Measurements from ENCODE around the gene C1orf159. TPM values are rescaled to one million over a fixed set of nuclear protein-coding genes. Genes with fewer than 3 reads are reported as not detected.
A peak's percentile ranks its signal among the peaks of the same experiment; 100 is the strongest.

C1orf159 gene
- total RNA-seq, 1 experiment from 2014 or later: 32.4 TPM

GRCh38 chr1:1160281-1160930 is 44.5 kb upstream of the C1orf159 start:
- peaks cover 48% of the 10 kb centered on the region for H3K36me3 Mint-ChIP-seq (ENCODE audit: insufficient read depth, unreplicated experiment)
- H3K4me1 Mint-ChIP-seq (ENCODE audit: low read depth, unreplicated experiment): peaks cover 2% of the 10 kb centered on the region
- H3K27ac Mint-ChIP-seq (ENCODE audit: unreplicated experiment): no peak overlapping the region
- H3K9me3 Mint-ChIP-seq (ENCODE audit: low read depth, unreplicated experiment): no peaks in the 10 kb centered on the region
- H3K27me3 Mint-ChIP-seq (ENCODE audit: unreplicated experiment): no peaks in the 10 kb centered on the region
- TF ChIP-seq CTCF (IDR thresholded peaks at IDR 0.05; ENCODE audit: unreplicated experiment): no peak
- no peak for DNase-seq
- no TSS peak for BruUV-seq (replicated peaks)
- intact Hi-C loops (cut with micrococcal nuclease; ENCODE audit: unreplicated experiment): loop anchor here (10.0 kb wide), 1 partner anchor 74 kb away; the partner anchor contains the start of genes B3GALT6 and SDF4
- CTCF ChIA-PET: no interaction called here
- no peak overlapping the region for H3K4me3 Mint-ChIP-seq (ENCODE audit: low read depth, unreplicated experiment)

DNA sequence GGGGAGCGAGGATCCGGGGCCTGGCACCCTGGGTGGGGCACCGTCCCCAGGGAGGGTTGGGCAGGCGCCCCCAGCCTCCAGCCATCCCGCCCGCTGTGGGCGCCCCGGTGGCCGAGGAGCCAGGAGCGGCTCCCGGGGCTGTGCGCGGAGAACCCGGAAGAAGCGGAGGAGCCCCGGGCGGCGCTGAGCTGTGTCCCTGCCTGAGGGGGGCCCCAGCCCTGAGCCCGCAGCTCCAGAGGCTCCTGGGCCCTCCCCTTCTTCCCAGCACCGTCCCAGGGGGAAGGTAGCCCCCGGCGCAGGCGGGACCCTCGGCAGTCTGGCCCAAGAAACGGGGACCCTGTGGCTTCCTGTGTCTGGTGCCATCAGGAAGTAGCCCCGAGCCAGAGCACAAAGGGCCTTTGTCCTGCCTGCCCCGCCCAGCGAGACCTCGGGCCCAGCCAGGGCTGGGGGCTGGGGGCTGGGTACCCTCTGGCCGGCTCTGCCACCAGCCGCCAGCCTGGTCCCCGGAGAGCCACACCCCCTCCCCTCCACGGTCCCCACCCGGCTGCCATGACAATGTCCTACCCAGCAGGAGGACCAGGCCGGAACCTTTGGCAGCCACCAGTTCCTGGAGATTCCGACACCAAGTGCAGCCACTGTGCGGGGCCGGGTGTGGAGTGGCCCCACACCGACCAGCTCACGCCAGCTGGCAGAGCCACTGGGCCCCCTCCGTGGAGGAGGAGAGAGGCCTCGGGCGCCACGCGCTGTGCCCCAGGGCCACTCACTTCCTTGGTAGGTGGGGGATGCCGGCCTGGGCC is 42.2 kb upstream of the C1orf159 start:
- H3K36me3 Mint-ChIP-seq (ENCODE audit: insufficient read depth, unreplicated experiment): peaks cover 40% of the 10 kb centered on the region
- no peaks in the 10 kb centered on the region for H3K4me1 Mint-ChIP-seq (ENCODE audit: low read depth, unreplicated experiment)
- peaks cover 8% of the 10 kb centered on the region for H3K9me3 Mint-ChIP-seq (ENCODE audit: low read depth, unreplicated experiment)
- H3K4me3 Mint-ChIP-seq (ENCODE audit: low read depth, unreplicated experiment): peak overlapping the region; percentile 64
- no peak for TF ChIP-seq CTCF (IDR thresholded peaks at IDR 0.05; ENCODE audit: unreplicated experiment)
- no peaks in the 10 kb centered on the region for H3K27me3 Mint-ChIP-seq (ENCODE audit: unreplicated experiment)
- DNase-seq: peak; percentile 92
- BruUV-seq (replicated peaks): TSS peak; percentile 92
- CTCF ChIA-PET: interaction anchor here (1.2 to 1.5 kb wide), 2 partner anchors 22 to 73 kb away, joined by 5 read pairs; no protein-coding TSS in a partner anchor
- H3K27ac Mint-ChIP-seq (ENCODE audit: unreplicated experiment): peak overlapping the region; percentile 1
- intact Hi-C loops (cut with micrococcal nuclease; ENCODE audit: unreplicated experiment): no loop called here

DNA sequence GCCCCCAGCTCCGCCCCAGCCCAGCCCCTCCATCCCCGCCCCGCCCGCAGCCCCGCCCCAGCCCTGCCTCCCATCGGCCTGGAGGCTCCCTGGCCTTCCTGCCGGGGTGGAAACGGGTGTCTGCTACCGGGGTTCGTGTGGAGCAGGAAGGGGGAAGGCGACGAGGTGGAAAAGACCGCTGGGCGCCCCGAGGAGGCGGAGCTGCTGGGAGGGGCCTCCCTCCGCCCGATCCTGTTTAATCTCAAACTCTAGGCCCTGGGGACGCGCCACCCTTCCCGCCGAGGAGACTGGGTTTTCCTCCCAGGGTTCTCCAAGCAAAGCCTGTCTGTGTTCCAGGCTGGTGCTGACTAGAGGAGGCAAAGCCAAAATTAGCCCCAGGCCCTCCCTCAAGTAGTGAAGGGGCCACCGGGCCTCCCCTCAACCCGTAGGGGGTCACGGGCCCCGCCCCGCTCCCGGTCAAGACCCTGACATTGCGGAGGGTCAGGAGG is 41.6 kb upstream of the C1orf159 start:
- no peak for TF ChIP-seq CTCF (IDR thresholded peaks at IDR 0.05; ENCODE audit: unreplicated experiment)
- Mint-ChIP-seq H3K4me1 (ENCODE audit: low read depth, unreplicated experiment) (no peaks in the 10 kb centered on the region), H3K27me3 (ENCODE audit: unreplicated experiment) (no peaks in the 10 kb centered on the region), H3K27ac (ENCODE audit: unreplicated experiment) (peak overlapping the region; percentile 1), H3K4me3 (ENCODE audit: low read depth, unreplicated experiment) (peak overlapping the region; percentile 64), H3K36me3 (ENCODE audit: insufficient read depth, unreplicated experiment) (peaks cover 40% of the 10 kb centered on the region), H3K9me3 (ENCODE audit: low read depth, unreplicated experiment) (peaks cover 14% of the 10 kb centered on the region)
- BruUV-seq (replicated peaks): no TSS peak
- DNase-seq: peak; percentile 89
- CTCF ChIA-PET: interaction anchor here (0.6 to 1.3 kb wide), 4 partner anchors 28 to 74 kb away, joined by 3 to 5 read pairs (median 4); no protein-coding TSS in a partner anchor
- intact Hi-C loops (cut with micrococcal nuclease; ENCODE audit: unreplicated experiment): no loop called here

DNA sequence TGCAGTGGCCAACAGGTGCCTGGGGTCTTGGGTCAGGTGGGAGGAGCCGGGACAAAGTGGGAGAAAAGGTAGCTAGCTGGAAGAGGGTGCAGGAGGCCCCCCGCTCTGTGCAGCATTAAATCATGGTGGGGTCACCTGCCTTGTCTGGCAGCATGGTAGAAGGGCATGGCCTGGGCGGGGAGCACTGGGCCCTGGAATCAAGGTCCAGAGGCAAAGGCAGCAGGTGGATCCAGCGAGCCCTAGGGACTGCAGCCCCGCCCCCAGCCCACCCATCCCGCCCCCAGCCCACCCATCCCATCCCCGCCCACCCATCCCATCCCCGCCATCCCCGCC is 41.1 kb upstream of the C1orf159 start:
- H3K27me3 Mint-ChIP-seq (ENCODE audit: unreplicated experiment): no peaks in the 10 kb centered on the region
- intact Hi-C loops (cut with micrococcal nuclease; ENCODE audit: unreplicated experiment): no loop called here
- CTCF ChIA-PET: interaction anchor here (0.6 to 1.3 kb wide), 4 partner anchors 27 to 74 kb away, joined by 3 to 5 read pairs (median 4); no protein-coding TSS in a partner anchor
- H3K27ac Mint-ChIP-seq (ENCODE audit: unreplicated experiment): peak overlapping the region; percentile 1
- H3K9me3 Mint-ChIP-seq (ENCODE audit: low read depth, unreplicated experiment): peaks cover 16% of the 10 kb centered on the region
- H3K36me3 Mint-ChIP-seq (ENCODE audit: insufficient read depth, unreplicated experiment): peaks cover 38% of the 10 kb centered on the region
- H3K4me3 Mint-ChIP-seq (ENCODE audit: low read depth, unreplicated experiment): no peak overlapping the region
- no TSS peak for BruUV-seq (replicated peaks)
- no peak for TF ChIP-seq CTCF (IDR thresholded peaks at IDR 0.05; ENCODE audit: unreplicated experiment)
- DNase-seq: no peak
- H3K4me1 Mint-ChIP-seq (ENCODE audit: low read depth, unreplicated experiment): no peaks in the 10 kb centered on the region

All from Calu3 (cell line).